Measurements from ENCODE around the gene WLS.

WLS gene

DNA sequence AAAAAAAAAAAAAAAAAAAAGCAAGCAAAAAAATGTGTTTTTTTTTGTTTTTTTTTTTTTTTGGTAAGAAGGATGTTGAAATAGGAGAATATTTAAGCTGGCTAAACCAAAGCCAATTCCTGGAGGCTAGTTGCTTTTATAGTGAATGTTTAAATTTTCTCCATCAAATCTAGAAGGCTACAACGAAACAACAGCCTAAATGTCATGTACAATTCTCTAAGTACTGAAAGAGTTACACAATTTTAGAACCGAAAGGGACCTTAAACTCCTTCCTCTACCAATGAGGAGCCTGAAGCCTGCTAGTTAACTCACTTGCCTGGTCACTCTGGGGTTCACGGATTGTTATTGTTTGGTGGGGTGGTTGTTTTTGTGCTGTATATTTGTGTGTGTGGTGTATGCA, 3.5 kb downstream of the WLS start:
- DNase-seq (ENCODE audit: low read depth in 1 of 2, low spot score in 1 of 2): no peak

DNA sequence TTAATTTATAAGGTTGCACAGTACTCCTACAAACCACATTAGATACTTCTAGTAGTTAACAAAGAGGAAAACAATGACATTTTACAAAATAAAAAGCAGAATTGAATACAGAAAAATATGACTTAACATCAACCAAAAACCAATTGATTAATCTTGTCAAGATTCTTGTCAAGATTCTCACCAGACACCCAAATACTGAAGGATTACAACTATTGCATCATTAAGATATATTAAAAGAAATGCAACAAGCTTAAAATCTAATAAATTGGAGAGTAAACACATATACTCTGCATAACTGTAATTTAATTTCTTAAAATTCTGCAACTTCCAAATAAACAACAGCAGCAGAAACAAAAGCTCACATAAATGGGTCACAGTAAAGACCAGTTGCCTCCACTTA, 4.7 kb downstream of the WLS start:
- no peak for DNase-seq (ENCODE audit: low read depth in 1 of 2, low spot score in 1 of 2)

DNA sequence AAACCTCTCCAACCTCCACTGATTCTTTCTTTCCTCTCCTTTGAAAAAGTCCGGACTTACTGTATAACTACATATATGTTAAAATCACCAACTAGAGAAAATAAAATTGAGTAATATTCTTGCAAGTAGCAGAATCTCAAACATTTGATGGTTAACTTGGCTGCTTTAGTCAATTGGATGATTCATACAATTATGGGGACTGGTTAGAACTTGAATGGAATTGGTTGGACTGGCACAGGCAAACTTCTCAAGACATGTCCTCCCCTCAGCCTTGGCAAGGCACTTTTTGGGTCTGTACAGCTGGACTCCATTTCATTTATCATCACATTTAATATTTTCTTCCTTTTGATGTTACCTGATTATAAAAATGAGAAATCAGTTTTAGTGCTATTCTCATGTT, 6.5 kb downstream of the WLS start:
- DNase-seq (ENCODE audit: low read depth in 1 of 2, low spot score in 1 of 2): no peak

DNA sequence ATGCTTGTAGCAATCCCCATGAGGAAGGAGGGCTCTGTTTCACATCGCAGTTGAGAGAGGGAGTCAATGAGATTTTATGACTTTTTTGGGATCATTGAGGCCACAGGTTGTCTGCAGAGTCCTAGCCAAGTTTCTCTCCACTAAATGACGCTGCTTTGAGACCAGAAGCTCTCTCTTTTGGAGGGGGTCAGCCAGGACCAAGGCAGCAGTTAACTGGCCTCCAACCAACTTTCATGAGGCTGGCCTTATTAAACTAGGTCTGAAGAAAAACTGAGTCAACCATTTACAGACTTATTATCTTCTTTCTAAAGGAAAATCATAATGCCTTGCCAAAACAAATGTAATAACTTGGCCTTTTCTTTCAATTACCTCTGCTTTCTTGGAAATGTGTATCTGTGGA, 8.6 kb downstream of the WLS start:
- DNase-seq (ENCODE audit: low read depth in 1 of 2, low spot score in 1 of 2): no peak

DNA sequence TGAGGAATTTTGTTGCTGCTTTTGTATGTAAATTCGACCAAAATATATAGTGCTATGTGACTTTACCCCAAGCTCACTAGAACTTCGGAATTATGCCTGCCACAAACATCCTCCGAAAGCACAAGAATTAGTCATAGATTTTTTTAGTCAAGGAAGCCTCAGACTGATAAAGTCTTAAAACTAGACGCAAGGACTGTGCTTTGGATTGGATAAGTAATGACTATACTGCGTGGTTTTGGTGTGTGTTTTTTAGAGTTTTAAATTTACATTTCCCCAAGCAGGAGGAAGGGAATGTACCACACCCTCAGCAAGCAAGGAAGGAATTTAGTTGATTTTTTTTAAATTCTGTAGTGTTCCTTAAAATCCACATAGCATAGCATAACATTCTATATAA, 10.3 kb downstream of the WLS start:
- no peak for DNase-seq (ENCODE audit: low read depth in 1 of 2, low spot score in 1 of 2)

DNA sequence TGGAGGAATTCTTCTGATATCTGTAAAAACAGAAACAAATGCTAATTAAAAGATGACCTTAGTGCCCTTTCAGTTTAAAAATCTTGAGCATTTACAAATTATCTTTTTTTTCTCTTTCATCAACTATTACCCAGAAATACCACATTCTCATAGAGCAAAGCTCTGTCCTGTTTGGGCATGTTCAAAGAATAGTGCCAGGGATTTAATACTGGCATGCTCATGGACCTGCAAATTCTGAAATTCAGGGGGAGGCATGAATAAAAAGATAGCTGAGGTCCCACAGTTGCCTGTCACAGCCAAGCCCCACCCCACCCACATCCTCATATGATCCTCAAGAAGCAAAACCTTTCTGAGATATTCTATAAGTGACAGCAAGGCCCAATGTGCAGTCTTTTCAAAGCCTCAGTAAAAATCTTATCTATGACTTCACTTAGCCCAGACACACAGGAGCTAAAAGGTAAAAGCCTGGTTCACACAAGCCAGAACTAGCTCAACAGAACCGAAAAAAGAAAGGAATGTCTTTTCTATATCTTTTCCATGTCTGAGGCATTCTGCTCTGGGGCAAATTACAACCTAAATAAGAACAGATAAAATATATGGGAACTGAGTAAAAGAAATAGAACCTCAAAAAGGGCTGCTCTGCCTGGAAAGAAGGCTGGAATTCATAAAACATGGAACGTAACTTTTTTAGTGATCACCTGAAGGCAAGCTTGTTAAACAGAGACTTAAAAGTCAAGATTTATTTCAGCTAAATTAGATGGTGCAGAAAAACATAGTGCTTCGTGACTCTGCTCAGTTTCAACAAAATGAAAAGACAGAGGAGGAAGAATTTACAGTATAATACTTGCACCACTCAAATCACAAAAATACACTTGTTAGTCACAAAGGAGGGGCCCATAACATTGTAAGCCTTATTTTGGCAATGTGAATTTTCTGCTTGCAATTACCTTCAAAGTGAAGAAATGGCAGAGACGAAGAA, 11.0 kb downstream of the WLS start:
- no peak for DNase-seq (ENCODE audit: low read depth in 1 of 2, low spot score in 1 of 2)

DNA sequence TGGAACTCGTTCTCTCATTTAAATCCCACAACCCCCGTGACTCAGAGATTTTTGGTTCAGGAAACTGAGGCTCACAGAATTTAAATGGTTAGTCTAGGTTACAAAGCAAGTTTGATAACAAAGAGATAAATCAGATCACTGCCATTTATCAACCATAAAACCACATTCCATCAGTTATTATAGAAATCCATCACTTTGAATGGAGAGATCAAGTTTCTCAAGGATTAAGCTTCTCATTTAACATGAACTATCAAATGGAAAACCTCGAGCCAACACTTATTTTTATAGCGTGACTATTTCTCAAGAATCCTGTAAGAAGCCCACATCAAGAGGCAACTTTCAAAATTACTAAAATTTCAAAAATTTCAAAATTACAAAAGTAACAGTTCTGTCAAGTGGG, 11.9 kb downstream of the WLS start:
- DNase-seq (ENCODE audit: low read depth in 1 of 2, low spot score in 1 of 2): no peak

DNA sequence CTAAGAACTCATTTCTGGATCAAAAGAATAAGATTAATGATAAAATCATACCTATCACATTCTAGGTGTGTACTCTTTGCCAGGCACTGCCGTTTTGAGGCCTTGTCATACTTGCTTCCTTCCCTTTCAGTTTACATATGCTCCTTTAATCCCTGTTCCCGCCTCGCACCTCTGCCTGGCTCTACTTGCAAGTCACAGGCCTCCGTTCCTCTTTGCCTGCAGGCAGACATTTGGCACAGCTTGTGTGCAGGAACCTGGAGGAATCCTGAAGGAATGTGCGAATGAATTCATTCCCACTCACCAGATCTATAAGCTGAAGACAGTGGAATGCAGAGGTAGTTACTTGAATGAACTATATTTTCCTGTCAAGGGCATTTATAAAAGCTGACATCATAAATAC, 13.8 kb downstream of the WLS start:
- no peak for DNase-seq (ENCODE audit: low read depth in 1 of 2, low spot score in 1 of 2)

DNA sequence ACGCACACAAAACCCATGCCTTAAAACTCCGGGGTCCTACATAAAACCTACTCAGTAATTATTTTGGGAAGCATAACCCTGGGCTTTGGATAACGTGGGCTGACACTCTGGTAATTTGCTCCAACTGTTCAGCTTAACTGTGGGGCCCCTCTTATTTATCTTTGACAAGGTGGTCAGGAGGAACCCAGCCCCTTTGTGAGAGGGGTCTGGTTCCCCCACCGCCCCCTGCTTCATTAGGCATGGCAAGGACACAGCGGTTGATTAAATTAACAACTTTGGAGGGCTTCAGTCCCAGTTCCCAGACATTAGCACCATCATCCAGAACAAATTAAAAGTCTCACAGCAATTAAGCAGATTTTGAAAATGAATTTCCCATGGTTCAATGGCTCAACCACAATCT, 14.7 kb downstream of the WLS start:
- no peak for DNase-seq (ENCODE audit: low read depth in 1 of 2, low spot score in 1 of 2)

DNA sequence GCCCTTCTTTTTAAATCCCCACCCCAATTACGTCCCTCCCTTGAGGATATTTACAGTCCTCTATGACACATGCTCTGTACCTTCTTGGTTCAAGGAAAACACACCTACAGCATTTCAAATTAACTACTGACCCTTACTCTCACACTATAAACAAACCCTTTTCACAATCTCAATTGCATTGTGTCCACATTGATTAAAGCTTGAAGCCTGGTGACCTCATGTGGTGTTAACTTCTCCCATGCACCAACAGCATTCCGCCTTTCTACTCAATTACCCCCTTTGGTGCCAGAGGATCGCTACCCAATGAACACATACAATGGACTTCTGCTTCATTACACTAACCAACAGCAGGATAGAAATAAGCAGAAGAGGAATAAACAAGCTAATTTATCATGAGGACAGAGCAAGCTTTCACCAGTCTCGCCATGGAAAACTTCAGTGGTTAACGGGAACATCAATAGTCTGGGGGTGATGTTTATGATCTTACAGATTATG, 15.2 kb downstream of the WLS start:
- DNase-seq (ENCODE audit: low read depth in 1 of 2, low spot score in 1 of 2): no peak

DNA sequence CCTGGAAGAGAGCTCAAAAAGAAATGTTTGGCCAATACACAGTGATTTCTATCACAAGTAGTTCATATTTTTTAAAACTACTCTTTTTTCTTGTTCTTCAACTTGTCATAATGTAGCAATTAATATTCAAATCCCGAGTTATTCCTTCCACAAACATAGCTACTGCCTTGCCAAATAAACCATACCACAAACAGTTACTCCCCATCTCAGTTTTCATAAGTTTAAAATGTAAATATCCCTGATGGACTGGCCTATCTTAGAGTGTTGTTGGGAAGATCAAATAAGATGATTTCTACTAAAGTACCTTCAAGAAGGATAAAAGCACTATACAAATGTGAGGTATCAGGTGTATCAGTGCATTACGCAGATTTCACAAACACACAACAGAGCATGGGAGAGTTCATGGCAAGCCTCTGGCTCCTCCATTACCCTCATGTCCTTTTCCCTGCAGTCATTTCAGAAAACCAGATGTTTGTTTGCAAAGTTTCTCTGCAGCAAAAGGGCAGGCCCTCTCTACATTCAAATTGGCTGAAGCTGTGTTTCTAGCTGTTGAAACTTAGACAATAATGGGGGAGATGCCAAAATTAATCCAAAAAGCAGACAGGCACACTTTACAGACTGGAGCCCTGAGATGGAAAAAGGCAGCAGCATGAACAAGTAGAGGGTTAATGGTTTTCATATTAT, 16.1 kb downstream of the WLS start:
- DNase-seq (ENCODE audit: low read depth in 1 of 2, low spot score in 1 of 2): no peak

DNA sequence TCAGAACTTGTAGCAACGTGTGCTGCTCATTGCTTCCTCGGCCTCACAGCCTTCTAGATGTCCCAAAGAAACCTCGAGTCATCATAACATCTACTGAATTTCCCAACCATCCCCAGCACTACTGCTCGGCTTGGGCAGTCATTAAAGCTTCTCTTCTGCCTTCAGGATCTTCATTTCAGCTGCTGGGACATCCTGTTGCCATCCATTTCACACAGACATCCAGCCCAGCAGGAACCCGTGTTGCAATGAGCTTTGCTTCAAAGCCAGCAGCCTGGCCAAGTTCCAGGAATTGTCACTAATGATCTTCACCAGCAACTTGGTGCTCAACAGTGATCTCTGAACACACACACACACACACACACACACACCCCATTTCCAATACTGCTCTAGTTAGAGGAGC, 18.5 kb downstream of the WLS start:
- DNase-seq (ENCODE audit: low read depth in 1 of 2, low spot score in 1 of 2): no peak

DNA sequence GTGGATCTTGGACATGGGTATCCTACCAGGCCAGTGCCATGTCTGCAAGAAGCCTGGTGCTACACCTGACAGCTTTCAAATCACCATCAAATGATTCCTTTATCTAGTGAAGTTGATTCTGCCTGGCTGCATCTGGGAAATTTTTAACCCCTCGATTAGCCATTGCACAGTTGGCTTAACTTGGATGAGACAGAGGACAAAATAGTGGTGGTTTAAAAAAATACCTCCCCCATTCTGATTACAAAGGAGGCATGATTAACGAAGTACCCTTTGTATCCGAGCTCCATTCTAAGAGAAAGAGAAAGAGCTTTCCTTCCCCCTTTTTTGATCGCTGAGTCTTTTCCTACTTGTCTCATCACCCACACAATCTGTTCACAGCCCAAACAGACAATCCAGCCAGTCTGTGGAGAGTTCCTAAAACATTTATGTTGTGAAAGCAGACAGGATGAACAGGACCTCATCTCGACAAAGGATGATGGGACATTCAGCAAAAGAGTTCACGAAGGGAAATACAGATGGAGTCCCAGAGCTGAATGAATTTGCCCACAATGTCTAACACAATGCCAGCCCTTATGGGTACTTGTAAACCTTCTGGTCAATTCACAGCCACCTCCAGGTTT, 20.5 kb downstream of the WLS start:
- DNase-seq (ENCODE audit: low read depth in 1 of 2, low spot score in 1 of 2): no peak

DNA sequence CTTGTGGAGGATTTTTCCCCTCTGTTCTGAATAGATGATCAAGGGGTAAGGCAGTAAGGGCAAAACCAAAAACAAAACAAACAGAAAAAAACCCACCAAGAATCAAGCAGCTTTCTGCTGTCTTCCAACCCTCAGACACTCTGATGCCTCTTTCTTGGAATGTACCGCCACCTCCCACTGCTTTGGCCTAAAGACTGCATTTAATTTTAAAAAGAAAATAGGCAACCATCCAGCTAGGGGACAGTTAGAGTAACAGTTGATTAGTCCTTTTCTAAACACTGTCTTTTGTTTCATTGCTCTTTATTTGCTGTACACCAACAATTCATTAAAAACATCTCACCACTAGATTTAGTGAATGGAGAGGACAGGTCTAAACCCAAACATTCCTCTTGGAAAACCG, 21.5 kb downstream of the WLS start:
- DNase-seq (ENCODE audit: low read depth in 1 of 2, low spot score in 1 of 2): no peak

DNA sequence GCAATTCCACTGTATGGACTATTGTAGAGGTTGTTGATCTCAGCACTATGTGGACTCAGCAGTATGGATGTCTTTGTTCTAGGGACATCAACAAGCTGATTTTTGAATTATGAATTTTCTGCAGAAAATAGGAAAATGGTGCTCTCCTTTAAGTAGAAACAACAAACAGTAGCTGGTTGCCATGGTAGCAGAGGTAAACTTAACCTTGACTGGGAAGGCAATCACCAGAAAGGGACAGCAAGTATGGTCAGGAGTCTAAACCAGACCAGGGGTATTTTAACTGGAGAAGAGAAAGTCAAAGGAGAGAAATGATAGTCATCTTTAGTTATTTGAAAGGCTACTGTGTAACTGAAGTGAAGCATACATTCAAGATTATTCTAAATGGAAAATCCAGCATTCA, 22.3 kb downstream of the WLS start:
- DNase-seq (ENCODE audit: low read depth in 1 of 2, low spot score in 1 of 2): no peak

DNA sequence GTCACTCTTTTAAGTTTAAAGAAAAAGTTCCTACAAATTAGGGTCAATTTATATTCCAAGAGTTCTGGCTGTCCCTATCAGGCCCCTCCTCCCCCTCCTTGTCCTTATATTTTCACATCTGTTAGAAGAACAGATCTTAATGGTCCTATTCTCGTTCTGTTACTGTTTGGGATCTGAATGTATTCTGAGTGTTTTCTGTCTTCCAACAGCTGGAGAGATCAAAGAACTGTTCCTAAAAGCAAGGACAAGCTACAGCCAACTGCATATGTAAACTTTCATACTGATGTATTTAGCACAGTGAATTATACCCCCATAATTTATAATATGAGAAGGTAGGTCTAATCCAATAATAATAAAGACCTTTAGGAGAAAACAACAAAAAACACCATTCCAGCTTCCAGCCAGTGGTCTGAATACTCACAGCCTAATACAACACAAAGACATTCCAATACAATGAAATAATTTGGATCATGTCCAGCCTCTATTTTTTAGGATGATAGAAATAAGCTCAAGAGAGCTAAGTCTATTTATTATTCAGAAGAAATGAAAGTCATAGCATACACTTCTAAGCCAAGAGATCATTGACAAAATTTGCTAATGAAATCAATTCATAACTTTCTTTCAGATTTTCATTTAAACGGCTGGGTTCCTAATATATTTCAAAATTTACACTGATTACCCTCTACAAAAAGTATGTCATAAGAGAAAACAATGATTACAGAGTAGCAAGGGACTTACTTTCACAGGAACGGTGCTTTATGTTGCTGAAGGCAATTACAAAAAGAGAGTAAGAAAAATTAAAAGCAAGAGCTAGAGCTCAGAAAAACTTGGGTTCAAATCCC, 25.3 kb downstream of the WLS start:
- no peak for DNase-seq (ENCODE audit: low read depth in 1 of 2, low spot score in 1 of 2)

DNA sequence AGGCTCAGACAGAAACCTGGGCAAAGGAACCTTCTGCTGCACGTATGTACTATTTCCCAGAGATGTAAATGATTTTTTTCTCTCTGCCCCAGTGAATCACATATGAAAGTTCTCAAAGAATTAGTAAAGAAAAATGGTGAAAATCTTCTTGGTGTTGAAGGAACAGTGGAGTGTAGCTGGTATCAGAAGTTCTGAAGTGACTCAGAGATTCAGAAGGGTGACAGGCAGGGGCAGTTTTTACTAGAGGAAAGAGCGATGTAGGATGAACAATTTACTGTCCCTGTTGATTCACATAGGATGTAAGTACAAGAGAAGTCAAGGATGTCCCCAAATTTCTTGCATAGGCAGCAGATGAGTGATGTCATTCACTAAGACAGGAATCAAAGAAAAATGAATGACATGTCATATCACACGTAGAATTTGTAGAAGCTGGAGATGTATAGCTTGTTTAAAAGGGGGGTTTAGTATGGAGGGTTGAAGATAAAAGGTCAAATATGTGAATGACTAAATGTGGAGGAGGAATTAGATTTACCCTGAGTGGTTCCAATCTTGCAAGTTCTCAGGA, 26.4 kb downstream of the WLS start:
- no peak for DNase-seq (ENCODE audit: low read depth in 1 of 2, low spot score in 1 of 2)

DNA sequence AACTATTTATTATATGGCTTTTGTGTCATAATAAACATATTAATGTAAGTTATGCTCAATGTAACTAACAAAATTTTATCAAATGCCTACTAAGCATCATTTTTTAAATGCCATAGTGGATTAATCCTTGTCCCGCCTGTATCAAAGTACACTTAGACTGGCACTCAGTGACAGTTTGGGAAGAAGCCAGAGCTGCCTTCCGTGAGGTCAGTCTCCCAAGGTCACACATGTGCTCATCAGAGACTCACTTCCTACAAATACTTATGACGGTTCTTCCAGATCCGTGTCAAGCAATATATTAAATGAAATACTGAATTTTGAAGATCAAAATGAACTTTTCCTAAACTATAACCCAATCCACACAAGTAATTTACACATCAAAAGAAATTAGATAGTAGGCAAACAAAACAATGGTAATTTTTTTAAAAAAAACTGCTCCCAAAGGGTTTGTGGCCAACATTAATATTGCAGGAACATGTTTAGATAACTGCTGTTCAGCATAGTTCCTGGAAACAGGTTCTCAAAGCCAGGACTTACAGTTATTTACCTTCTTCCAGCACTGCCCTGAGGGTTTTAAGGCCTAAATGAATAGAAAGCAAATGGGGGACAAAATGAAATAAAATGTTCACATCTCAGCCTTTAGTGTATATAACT, 27.2 kb downstream of the WLS start:
- no peak for DNase-seq (ENCODE audit: low read depth in 1 of 2, low spot score in 1 of 2)

DNA sequence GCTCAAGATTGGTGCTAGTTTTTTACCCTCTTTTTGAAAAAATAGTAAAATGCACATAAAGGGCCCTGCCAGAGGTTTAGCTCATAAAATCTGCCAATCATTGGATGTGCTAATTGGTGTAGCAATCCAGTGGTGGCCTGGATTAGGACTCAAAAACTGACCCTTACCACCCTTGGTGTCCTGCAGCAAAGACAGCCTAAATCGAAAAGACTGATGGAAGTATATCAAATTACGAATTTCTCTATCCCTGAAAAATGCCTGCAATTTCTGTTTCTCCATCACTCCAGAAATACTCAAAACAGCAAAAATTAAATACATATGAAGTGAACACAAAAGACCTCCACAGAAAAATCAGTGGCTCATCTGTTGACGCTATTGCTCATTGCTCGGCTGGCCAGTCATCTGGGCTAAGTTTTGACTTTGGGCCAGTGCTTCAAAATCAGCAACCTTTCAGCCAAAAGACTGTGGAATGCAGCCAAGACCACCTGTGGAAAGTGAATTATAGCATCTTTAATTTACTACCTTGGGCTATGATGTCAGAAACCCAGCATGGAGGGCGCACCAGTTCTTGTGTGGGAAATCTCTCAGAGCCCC, 30.0 kb downstream of the WLS start:
- DNase-seq (ENCODE audit: low read depth in 1 of 2, low spot score in 1 of 2): no peak

Measured in activated T-helper 1 cell treated with anti-CD3 and anti-CD28 coated beads, Interleukin-2, amount 50 U/mL, for 16 hours (primary cell).